Measurements from ENCODE around the gene TPP1. TPM values are rescaled to one million over a fixed set of nuclear protein-coding genes. Genes with fewer than 3 reads are reported as not detected.

TPP1 gene
- total and polyA plus RNA-seq, 4 donors, result 57.6 to 169 (median 137) TPM

DNA sequence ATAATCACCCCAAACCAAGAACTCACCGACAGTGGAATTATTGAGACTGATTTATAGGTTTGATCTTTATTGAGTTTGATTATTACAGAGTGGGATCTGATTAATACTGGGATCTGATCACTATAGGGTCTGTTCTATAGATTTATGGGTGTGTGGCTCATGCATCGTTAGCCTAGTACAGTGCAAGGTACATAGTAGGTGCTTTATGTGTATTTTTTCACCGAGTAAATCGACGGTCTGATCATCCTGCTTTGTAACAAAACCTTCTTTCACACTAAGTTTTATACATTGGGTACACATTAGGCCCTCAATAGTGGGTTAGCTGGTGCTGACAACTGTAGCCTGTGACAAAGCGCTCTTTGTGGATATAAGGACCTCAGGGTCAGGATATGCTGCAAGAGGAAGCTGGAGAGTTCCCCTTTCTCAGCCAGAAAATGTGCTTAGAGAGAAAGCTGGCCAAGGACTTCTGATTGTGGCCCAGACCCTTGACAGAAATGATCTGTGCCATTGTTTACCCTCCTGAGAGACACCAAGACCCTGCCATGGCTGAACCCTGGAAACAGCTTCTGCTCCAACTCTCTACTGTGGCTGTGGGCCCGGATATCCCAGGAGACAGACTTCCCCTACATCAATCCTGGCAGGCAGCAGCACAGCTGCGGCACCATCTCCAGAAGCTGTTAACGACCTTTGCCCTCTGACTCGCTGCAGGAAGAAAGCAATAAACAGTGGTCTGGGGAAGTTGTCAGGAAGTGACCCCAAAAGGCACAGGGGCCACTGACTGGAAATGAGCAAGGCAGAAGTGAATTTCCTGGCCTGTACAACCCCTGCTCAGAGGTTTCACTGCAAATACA lies 16.1 kb upstream of the TPP1 start:
- peaks cover 0 to 32% (median 17%) of the 10 kb centered on the region in 4 donors for H3K36me3 ChIP-seq (ENCODE audit: control insufficient read depth in 4 of 4, insufficient read depth in 4 of 4, low read length in 4 of 4)
- H3K9me3 ChIP-seq (ENCODE audit: control insufficient read depth in 4 of 4, insufficient read depth in 3 of 4, low read length in 3 of 4), result peaks cover 0 to 2% (median 0%) of the 10 kb centered on the region in 4 donors
- DNase-seq (peak; percentile 73 to 87 (median 76)), ATAC-seq (ENCODE audit: insufficient read depth, low FRiP score) (no peak)
- TF ChIP-seq, protein P1, sequence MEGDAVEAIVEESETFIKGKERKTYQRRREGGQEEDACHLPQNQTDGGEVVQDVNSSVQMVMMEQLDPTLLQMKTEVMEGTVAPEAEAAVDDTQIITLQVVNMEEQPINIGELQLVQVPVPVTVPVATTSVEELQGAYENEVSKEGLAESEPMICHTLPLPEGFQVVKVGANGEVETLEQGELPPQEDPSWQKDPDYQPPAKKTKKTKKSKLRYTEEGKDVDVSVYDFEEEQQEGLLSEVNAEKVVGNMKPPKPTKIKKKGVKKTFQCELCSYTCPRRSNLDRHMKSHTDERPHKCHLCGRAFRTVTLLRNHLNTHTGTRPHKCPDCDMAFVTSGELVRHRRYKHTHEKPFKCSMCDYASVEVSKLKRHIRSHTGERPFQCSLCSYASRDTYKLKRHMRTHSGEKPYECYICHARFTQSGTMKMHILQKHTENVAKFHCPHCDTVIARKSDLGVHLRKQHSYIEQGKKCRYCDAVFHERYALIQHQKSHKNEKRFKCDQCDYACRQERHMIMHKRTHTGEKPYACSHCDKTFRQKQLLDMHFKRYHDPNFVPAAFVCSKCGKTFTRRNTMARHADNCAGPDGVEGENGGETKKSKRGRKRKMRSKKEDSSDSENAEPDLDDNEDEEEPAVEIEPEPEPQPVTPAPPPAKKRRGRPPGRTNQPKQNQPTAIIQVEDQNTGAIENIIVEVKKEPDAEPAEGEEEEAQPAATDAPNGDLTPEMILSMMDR (IDR thresholded peaks at IDR 0.05; ENCODE audit: control extremely low read depth, extremely low read depth), result no peak
- no peaks in the 10 kb centered on the region for H3K27me3 ChIP-seq (ENCODE audit: control insufficient read depth in 3 of 3, insufficient read depth in 3 of 3, low read length in 2 of 3)
- peaks cover 7 to 28% (median 12%) of the 10 kb centered on the region in 5 donors for H3K4me1 ChIP-seq (ENCODE audit: control insufficient read depth in 5 of 5, insufficient read depth in 5 of 5, low read length in 5 of 5)
- WGBS, 2 donors, result 21 to 37% methylated on average over 10 of the region's 10 CpGs
- H3K9ac ChIP-seq (ENCODE audit: insufficient read depth in 1 of 2, low read length in 2 of 2), result peak overlapping the region in 1 of 2 donors; percentile 39
- H3K4me3 ChIP-seq, result no peak overlapping the region
- H3K27ac ChIP-seq (ENCODE audit: low read depth in 1 of 2, low read length in 1 of 2), result peak overlapping the region; percentile 35 to 76

DNA sequence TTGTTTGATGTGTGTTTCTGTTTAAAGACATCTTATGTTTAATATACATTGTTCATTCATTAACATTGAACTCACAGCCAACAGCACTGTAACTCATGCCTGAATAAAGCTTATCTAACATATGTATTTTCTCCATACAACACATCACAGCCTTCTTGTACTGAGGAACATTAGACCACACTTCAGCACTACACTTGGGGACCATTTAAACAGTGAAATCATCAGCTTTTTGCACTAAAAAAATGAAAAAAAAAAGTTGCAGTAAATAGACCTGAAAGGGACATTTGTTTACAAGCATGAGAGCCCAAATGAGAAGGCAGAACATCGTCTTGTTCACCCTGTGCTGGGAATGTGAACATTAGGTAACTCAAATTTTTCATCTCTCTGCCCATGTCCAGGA lies 15.3 kb upstream of the TPP1 start:
- ATAC-seq (ENCODE audit: insufficient read depth, low FRiP score) (no peak), DNase-seq (no peak)
- 54 to 58% methylated on average over 1 of the region's 1 CpG for WGBS, 2 donors
- TF ChIP-seq, protein P1 (IDR thresholded peaks at IDR 0.05; ENCODE audit: control extremely low read depth, extremely low read depth), result no peak
- H3K27ac ChIP-seq (ENCODE audit: low read depth in 1 of 2, low read length in 1 of 2), result no peak overlapping the region
- peaks cover 7 to 28% (median 12%) of the 10 kb centered on the region in 5 donors for H3K4me1 ChIP-seq (ENCODE audit: control insufficient read depth in 5 of 5, insufficient read depth in 5 of 5, low read length in 5 of 5)
- H3K9ac ChIP-seq (ENCODE audit: insufficient read depth in 1 of 2, low read length in 2 of 2), result no peak overlapping the region
- no peak overlapping the region for H3K4me3 ChIP-seq
- H3K36me3 ChIP-seq (ENCODE audit: control insufficient read depth in 4 of 4, insufficient read depth in 4 of 4, low read length in 4 of 4), result peaks cover 0 to 29% (median 16%) of the 10 kb centered on the region in 4 donors
- H3K9me3 ChIP-seq (ENCODE audit: control insufficient read depth in 4 of 4, insufficient read depth in 3 of 4, low read length in 3 of 4), result peaks cover 0 to 2% (median 0%) of the 10 kb centered on the region in 4 donors
- no peaks in the 10 kb centered on the region for H3K27me3 ChIP-seq (ENCODE audit: control insufficient read depth in 3 of 3, insufficient read depth in 3 of 3, low read length in 2 of 3)

DNA sequence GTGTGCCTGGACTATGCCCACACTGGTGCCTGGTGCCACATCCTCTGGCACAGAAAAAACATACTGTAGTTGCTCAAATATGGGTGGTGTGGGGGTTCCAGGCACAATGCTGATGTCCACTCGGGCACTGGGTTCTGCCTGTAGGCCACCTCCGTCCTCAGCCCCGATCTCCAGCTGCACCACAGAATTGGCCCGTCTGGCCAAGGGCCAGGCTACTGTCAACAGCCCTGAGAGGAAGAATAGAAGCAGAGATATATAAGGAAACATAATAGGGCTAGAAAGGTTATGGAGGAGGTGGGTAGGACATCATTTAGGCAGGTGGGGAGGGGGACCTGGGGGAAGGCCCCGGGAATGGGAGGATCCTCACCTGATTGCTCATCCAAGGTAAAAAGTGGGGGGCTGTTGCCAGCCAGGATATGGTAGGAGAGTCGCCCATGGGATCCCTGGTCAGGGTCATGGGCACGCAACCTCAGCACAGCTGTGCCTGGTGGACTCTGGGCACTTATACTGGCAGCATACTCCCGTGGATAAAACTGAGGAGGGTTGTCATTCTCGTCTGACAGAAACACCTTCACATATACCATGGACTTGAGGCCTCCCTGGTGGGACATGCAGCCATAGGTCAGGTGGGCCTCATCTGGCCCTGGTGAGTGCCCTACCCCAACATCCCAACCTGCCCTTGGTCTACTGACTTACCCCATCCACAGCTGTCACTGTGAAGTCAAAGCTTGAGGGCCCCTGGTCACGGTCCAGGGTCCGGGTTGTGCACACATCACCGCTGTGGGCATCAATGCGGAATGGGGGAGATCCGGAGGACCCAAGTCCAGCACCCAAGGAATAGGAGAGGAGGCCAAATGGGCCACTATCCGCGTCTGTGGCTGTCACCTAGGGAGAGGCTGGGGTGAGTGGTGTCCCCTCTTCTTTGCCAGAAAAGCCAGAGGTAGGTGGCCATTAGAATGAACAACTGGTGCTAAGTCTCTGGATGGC lies 14.5 kb upstream of the TPP1 start:
- H3K9ac ChIP-seq (ENCODE audit: insufficient read depth in 1 of 2, low read length in 2 of 2), result no peak overlapping the region
- ATAC-seq (ENCODE audit: insufficient read depth, low FRiP score) (no peak), DNase-seq (no peak)
- H3K36me3 ChIP-seq (ENCODE audit: control insufficient read depth in 4 of 4, insufficient read depth in 4 of 4, low read length in 4 of 4), result peaks cover 0 to 34% (median 16%) of the 10 kb centered on the region in 4 donors
- no peaks in the 10 kb centered on the region for H3K27me3 ChIP-seq (ENCODE audit: control insufficient read depth in 3 of 3, insufficient read depth in 3 of 3, low read length in 2 of 3)
- 90 to 93% methylated on average over 16 of the region's 16 CpGs for WGBS, 2 donors
- peaks cover 7 to 28% (median 12%) of the 10 kb centered on the region in 5 donors for H3K4me1 ChIP-seq (ENCODE audit: control insufficient read depth in 5 of 5, insufficient read depth in 5 of 5, low read length in 5 of 5)
- no peak overlapping the region for H3K27ac ChIP-seq (ENCODE audit: low read depth in 1 of 2, low read length in 1 of 2)
- TF ChIP-seq, protein P1 (IDR thresholded peaks at IDR 0.05; ENCODE audit: control extremely low read depth, extremely low read depth), result no peak
- H3K4me3 ChIP-seq, result no peak overlapping the region
- peaks cover 0 to 2% (median 0%) of the 10 kb centered on the region in 4 donors for H3K9me3 ChIP-seq (ENCODE audit: control insufficient read depth in 4 of 4, insufficient read depth in 3 of 4, low read length in 3 of 4)

Measured in lung (tissue), 12 donors.